Left lung (tissue), 10 donors: ENCODE data around the gene PRPF8. TPM values are rescaled to one million over a fixed set of nuclear protein-coding genes. Genes with fewer than 3 reads are reported as not detected.

Experiments used
- ATAC-seq: fragments of 200-7000 bp; cut with Tn5 transposase; one replicate; pipeline ENCODE4 v1.9.1; 2020; ENCODE audit warnings: moderate library complexity
- DNase-seq, 4 donors: peaks; one replicate each; pipeline ENCODE4 v3.0.0-alpha.2; 2013 to 2020
- H3K27ac ChIP-seq, 2 donors: fragments of 200-600 bp; sonication (generic) in 1 of 2; one replicate each; pipeline versions ENCODE4 v1.5.0 to v1.8.0; 2020 to 2021
- H3K27me3 ChIP-seq, 2 donors: fragments of 200-600 bp; sonication (generic) in 1 of 2; one replicate each; pipeline versions ENCODE4 v1.5.0 to v1.8.0; 2020 to 2021
- H3K36me3 ChIP-seq, 2 donors: fragments of 200-600 bp; sonication (generic) in 1 of 2; one replicate each; pipeline versions ENCODE4 v1.5.0 to v1.8.0; 2020 to 2021
- H3K4me1 ChIP-seq, 2 donors: fragments of 200-600 bp; one replicate each; pipeline ENCODE4 v1.8.0; 2021
- H3K4me3 ChIP-seq, 2 donors: fragments of 200-600 bp; sonication (generic) in 1 of 2; one replicate each; pipeline versions ENCODE4 v1.5.0 to v1.8.0; 2020 to 2021; ENCODE audit warnings: mild to moderate bottlenecking in 1 of 2
- H3K9me3 ChIP-seq, 2 donors: fragments of 200-600 bp; sonication (generic) in 1 of 2; one replicate each; pipeline versions ENCODE4 v1.5.0 to v1.8.0; 2020 to 2021
- intact Hi-C, 2 donors: fragments of 100-400 bp; cut with DNase I; formaldehyde crosslinking; loops; one replicate each; pipeline versions ENCODE4 v1.11.2 to v1.14.2; 2022
- polyA plus RNA-seq, 6 donors: library from polyadenylated mRNA; unstranded; fragments of 120-200 nt; gene quantifications; one replicate each; pipeline ENCODE4 v1.2.1, GENCODE V29; 2013; ENCODE audit not compliant: insufficient read length in 6 of 6
- total RNA-seq, 2 donors: library from RNA; stranded (reverse); fragmentation: NEBNext Ultra II Directional; extraction: Animal tissue kit (Norgen Biotek cat#: 25700); gene quantifications; one replicate each; pipeline ENCODE4 v1.2.1, GENCODE V29; 2021
- TF ChIP-seq, protein P1 (sequence below), 2 donors: fragments of 200-600 bp; sonication (generic) in 1 of 2; IDR thresholded peaks; one replicate each; pipeline versions ENCODE4 v1.5.0 to v1.8.0; 2021; ENCODE audit warnings: antibody characterized with exemption in 2 of 2
- donor health status: DM: no; HTN: yes; CAD: no.
- donor health status: DM: no; HTN: no; CAD: no.

PRPF8 gene
- total and polyA plus RNA-seq, 8 donors = 230 to 364 (median 329) TPM

DNA sequence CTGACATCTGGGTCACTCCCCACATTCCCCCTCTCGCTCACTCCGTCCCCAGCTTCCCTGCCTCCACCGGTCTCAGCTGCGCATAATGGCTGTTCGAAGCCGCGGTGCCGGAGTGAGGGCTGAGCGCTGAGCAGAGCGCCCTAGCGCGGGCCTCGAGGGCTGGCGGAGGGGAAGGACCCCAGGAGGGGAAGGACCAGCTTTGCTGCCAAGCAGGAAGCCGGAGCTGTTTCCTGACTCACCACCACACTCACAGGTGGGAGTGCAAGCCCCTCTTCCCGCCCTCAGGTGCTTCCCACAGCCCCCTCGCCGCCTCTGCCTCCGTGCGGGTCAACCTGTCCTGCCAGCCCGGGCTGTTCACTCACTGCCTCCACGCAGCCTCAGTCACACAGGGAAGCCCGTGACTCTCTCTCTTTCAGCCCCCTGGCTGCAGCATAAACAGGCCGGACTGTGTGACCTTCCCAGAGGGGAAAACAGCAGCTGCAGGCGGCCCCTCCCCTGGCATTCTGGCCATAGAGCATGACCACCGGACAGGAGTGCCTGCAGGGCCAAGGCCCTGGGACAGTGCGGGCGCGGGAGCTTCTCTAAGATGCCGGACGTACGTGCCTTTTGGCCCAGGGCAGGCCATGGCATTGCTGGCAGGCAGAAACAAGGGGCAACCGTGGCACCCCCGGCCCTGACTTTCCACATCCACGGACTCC is 79.7 kb downstream of the PRPF8 start:
- Histone ChIP-seq H3K36me3 (peaks cover 0 to 63% of the 10 kb centered on the region in 2 donors), H3K9me3 (no peaks in the 10 kb centered on the region), H3K27me3 (no peaks in the 10 kb centered on the region), H3K4me1 (peaks cover 0 to 60% of the 10 kb centered on the region in 2 donors), H3K4me3 (no peak overlapping the region), H3K27ac (peak overlapping the region in 1 of 2 donors; percentile 25)
- intact Hi-C loops = no loop called here
- TF ChIP-seq, protein P1, sequence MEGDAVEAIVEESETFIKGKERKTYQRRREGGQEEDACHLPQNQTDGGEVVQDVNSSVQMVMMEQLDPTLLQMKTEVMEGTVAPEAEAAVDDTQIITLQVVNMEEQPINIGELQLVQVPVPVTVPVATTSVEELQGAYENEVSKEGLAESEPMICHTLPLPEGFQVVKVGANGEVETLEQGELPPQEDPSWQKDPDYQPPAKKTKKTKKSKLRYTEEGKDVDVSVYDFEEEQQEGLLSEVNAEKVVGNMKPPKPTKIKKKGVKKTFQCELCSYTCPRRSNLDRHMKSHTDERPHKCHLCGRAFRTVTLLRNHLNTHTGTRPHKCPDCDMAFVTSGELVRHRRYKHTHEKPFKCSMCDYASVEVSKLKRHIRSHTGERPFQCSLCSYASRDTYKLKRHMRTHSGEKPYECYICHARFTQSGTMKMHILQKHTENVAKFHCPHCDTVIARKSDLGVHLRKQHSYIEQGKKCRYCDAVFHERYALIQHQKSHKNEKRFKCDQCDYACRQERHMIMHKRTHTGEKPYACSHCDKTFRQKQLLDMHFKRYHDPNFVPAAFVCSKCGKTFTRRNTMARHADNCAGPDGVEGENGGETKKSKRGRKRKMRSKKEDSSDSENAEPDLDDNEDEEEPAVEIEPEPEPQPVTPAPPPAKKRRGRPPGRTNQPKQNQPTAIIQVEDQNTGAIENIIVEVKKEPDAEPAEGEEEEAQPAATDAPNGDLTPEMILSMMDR (IDR thresholded peaks at IDR 0.05) = no peak
- DNase-seq = peak in 2 of 4 donors; percentile 51 to 73
- ATAC-seq = no peak

- Histone ChIP-seq H3K9me3 (no peaks in the 10 kb centered on the region), H3K4me3 (no peak overlapping the region), H3K36me3 (peaks cover 0 to 59% of the 10 kb centered on the region in 2 donors), H3K27ac (no peak overlapping the region), H3K27me3 (no peaks in the 10 kb centered on the region), H3K4me1 (peaks cover 0 to 25% of the 10 kb centered on the region in 2 donors)
- intact Hi-C loops = no loop called here
- ATAC-seq = no peak
- no peak for DNase-seq
- TF ChIP-seq, protein P1 (IDR thresholded peaks at IDR 0.05) = no peak
These were observed 83.1 kb downstream of the PRPF8 start for GRCh38 chr17:1601571-1601970.

Other genes with a start within 250 kb of the PRPF8 start
- 10 to 100 TPM; 65.4 to 84.0 TPM for gene CRK, start 228.6 kb downstream of the PRPF8 start, total RNA-seq
- gene CRK, start 228.6 kb downstream of the PRPF8 start, polyA plus RNA-seq = 10 to 100 TPM; 51.0 to 61.3 (median 54.4) TPM
- gene MYO1C, start 192.2 kb downstream of the PRPF8 start, total RNA-seq = 100 to 1,000 TPM; 242 to 282 TPM
- gene MYO1C, start 192.2 kb downstream of the PRPF8 start, polyA plus RNA-seq = 10 to 100 TPM; 65.5 to 96.7 (median 76.3) TPM
- 10 to 100 TPM; 41.9 to 51.1 TPM for gene INPP5K, start 168.3 kb downstream of the PRPF8 start, total RNA-seq
- gene INPP5K, start 168.3 kb downstream of the PRPF8 start, polyA plus RNA-seq = 10 to 100 TPM; 23.6 to 34.1 (median 26.5) TPM
- gene PITPNA, start 122.1 kb downstream of the PRPF8 start, total RNA-seq = 10 to 100 TPM; 64.1 to 96.8 TPM
- 10 to 100 TPM; 58.4 to 77.7 (median 61.9) TPM for gene PITPNA, start 122.1 kb downstream of the PRPF8 start, polyA plus RNA-seq
- gene SLC43A2, start 56.0 kb downstream of the PRPF8 start, total RNA-seq = 10 to 100 TPM; 53.1 to 87.9 TPM
- 10 to 100 TPM; 25.6 to 30.0 (median 26.5) TPM for gene SLC43A2, start 56.0 kb downstream of the PRPF8 start, polyA plus RNA-seq
- gene SCARF1, start 39.1 kb downstream of the PRPF8 start, total RNA-seq = 10 to 100 TPM; 24.8 to 33.0 TPM
- 10 to 100 TPM; 17.6 to 23.9 (median 19.8) TPM for gene SCARF1, start 39.1 kb downstream of the PRPF8 start, polyA plus RNA-seq
- 10 to 100 TPM; 21.2 to 34.7 TPM for gene RILP, start 35.0 kb downstream of the PRPF8 start, total RNA-seq
- 10 to 100 TPM in 1 of 6 donors, 1 to 10 TPM in 5; 6.3 to 10.1 (median 7.0) TPM for gene RILP, start 35.0 kb downstream of the PRPF8 start, polyA plus RNA-seq
- 10 to 100 TPM in 1 of 2 donors, 1 to 10 TPM in 1; 7.3 to 14.4 TPM for gene TLCD2, start 25.5 kb upstream of the PRPF8 start, total RNA-seq
- gene TLCD2, start 25.5 kb upstream of the PRPF8 start, polyA plus RNA-seq = 10 to 100 TPM in 3 of 6 donors, 1 to 10 TPM in 3; 8.3 to 12.8 (median 10.4) TPM
- gene WDR81, start 39.8 kb upstream of the PRPF8 start, total RNA-seq = 10 to 100 TPM; 31.8 to 44.2 TPM
- gene WDR81, start 39.8 kb upstream of the PRPF8 start, polyA plus RNA-seq = 10 to 100 TPM in 4 of 6 donors, 1 to 10 TPM in 2; 9.3 to 13.5 (median 11.0) TPM
- gene SERPINF2, start 58.0 kb upstream of the PRPF8 start, total RNA-seq = 10 to 100 TPM in 1 of 2 donors, 1 to 10 TPM in 1; 4.2 to 32.6 TPM
- gene SERPINF2, start 58.0 kb upstream of the PRPF8 start, polyA plus RNA-seq = 1 to 10 TPM; 2.6 to 3.7 (median 3.2) TPM
- gene SERPINF1, start 77.2 kb upstream of the PRPF8 start, total RNA-seq = 100 to 1,000 TPM; 218 to 224 TPM
- 10 to 100 TPM; 42.4 to 50.4 (median 46.5) TPM for gene SERPINF1, start 77.2 kb upstream of the PRPF8 start, polyA plus RNA-seq
- gene SMYD4, start 145.0 kb upstream of the PRPF8 start, total RNA-seq = 10 to 100 TPM; 13.3 to 16.6 TPM
- gene SMYD4, start 145.0 kb upstream of the PRPF8 start, polyA plus RNA-seq = 10 to 100 TPM; 17.1 to 24.7 (median 22.7) TPM
- 10 to 100 TPM; 73.4 to 80.2 TPM for gene RPA1, start 145.1 kb upstream of the PRPF8 start, total RNA-seq
- 100 to 1,000 TPM; 107 to 150 (median 130) TPM for gene RPA1, start 145.1 kb upstream of the PRPF8 start, polyA plus RNA-seq